Natural killer cell treated with Interleukin-12 subunit alpha and Interleukin-12 subunit beta and Interleukin-15 and Interleukin-18, amount 100 ng/mL, for 72 hours (primary cell): ENCODE results near the gene YY2. TPM values are rescaled to one million over a fixed set of nuclear protein-coding genes. Genes with fewer than 3 reads are reported as not detected.

Experiments
- ATAC-seq, 2 donors: fragments of 150-1000 bp; cut with Tn5 transposase in 1 of 2; sonication (Bioruptor Pico), chemical (Tn5 transposase) in 1 of 2; 2 replicates each; pipeline ENCODE4 v1.10.0; 2021
- DNase-seq: peaks from one replicate; pipeline ENCODE4 v3.0.0; 2022; ENCODE audit warnings: low spot score
- H3K27ac Mint-ChIP-seq, 2 donors: 1 replicate in 1 of 2; 2 replicates in 1 of 2; pipeline ENCODE4 v1.8.0; 2022; ENCODE audit warnings: mixed read lengths in 2 of 2, mild to moderate bottlenecking in 1 of 2, moderate library complexity in 1 of 2
- H3K27me3 Mint-ChIP-seq, 2 donors: 1 replicate in 1 of 2; 2 replicates in 1 of 2; pipeline ENCODE4 v1.8.0; 2022; ENCODE audit warnings: mixed read lengths in 2 of 2
- H3K36me3 Mint-ChIP-seq: one replicate; pipeline ENCODE4 v1.8.0; 2022; ENCODE audit warnings: mixed read lengths
- H3K4me1 Mint-ChIP-seq, 2 donors: 1 replicate in 1 of 2; 2 replicates in 1 of 2; pipeline ENCODE4 v1.8.0; 2022; ENCODE audit warnings: low read depth in 2 of 2, mixed read lengths in 2 of 2, mild to moderate bottlenecking in 1 of 2
- H3K4me3 Mint-ChIP-seq: one replicate; pipeline ENCODE4 v1.8.0; 2022; ENCODE audit warnings: mixed read lengths
- H3K9me3 Mint-ChIP-seq: 2 replicates; pipeline ENCODE4 v1.8.0; 2022; ENCODE audit warnings: mixed read lengths
- total RNA-seq, 2 donors: library from RNA; stranded (reverse); gene quantifications; one replicate each; pipeline ENCODE4 v1.2.3, GENCODE V29; 2022

The YY2 gene
- total RNA-seq, 2 donors from 2014 or later, result 2.0 to 2.6 TPM

- Mint-ChIP-seq H3K9me3 (no peaks in the 10 kb centered on the region), H3K4me3 (no peak overlapping the region), H3K36me3 (no peaks in the 10 kb centered on the region), H3K4me1 (no peaks in the 10 kb centered on the region), H3K27ac (no peak overlapping the region), H3K27me3 (no peaks in the 10 kb centered on the region)
- ATAC-seq (no peak), DNase-seq (no peak)
Observed at GRCh38 chrX:21905953-21906352, 50.2 kb downstream of the YY2 start.

GRCh38 chrX:21907260-21907659 lies 51.5 kb downstream of the YY2 start:
- Mint-ChIP-seq H3K36me3 (no peaks in the 10 kb centered on the region), H3K27ac (no peak overlapping the region), H3K27me3 (no peaks in the 10 kb centered on the region), H3K4me1 (no peaks in the 10 kb centered on the region), H3K4me3 (no peak overlapping the region), H3K9me3 (no peaks in the 10 kb centered on the region)
- ATAC-seq (no peak), DNase-seq (no peak)

Other genes starting within 250 kb of the YY2 start
- not detected for gene KLHL34, start 197.7 kb upstream of the YY2 start, total RNA-seq
- not detected for gene SMPX, start 97.9 kb upstream of the YY2 start, total RNA-seq
- 10 to 100 TPM; 10.6 to 16.5 TPM for gene MBTPS2, start 16.4 kb upstream of the YY2 start, total RNA-seq
- gene SMS, start 84.7 kb downstream of the YY2 start, total RNA-seq, result 100 to 1,000 TPM; 119 to 127 TPM
- gene PHEX, start 176.3 kb downstream of the YY2 start, total RNA-seq, result under 1 TPM; 0.10 to 0.45 TPM